GM12878 (cell line): ENCODE measurements around the gene DTX3. TPM values are rescaled to one million over a fixed set of nuclear protein-coding genes. Genes with fewer than 3 reads are reported as not detected.
A peak's percentile ranks its signal among the peaks of the same experiment; 100 is the strongest.

Source experiments
- ATAC-seq: fragments of 200-7000 bp; cut with Tn5 transposase; 3 replicates; pipeline ENCODE4 v1.9.1; 2020; ENCODE audit warnings: mild to moderate bottlenecking, moderate library complexity
- BruUV-seq: library from RNA; stranded (reverse); fragments of 400-500 nt; replicated peaks from 2 replicates; lab custom pipeline; 2021; lab: Mats Ljungman, UMichigan
- CTCF ChIA-PET: fragments of 300-600 bp; sonication (Branson Sonifier 250); formaldehyde crosslinking; extraction: SDS; loops from one replicate; lab custom pipeline; 2021; ENCODE audit warnings: inconsistent platforms; lab: Yijun Ruan, JAX
- POLR2A ChIA-PET: fragments of 350-600 bp; formaldehyde crosslinking; extraction: SDS; loops from one replicate; lab custom pipeline; 2021; ENCODE audit warnings: inconsistent platforms; lab: Charles Lee
- RAD21 ChIA-PET: fragments of 300-600 bp; sonication (Branson Sonifier 250); formaldehyde crosslinking; loops from one replicate; lab custom pipeline; 2023; ENCODE audit warnings: antibody characterized with exemption; ENCODE audit not compliant: unreplicated experiment; lab: Charles Lee
- SMC1A ChIA-PET: fragments of 300-600 bp; sonication (Branson Sonifier 250); formaldehyde crosslinking; loops from one replicate; lab custom pipeline; 2023; ENCODE audit not compliant: unreplicated experiment, uncharacterized antibody; lab: Charles Lee
- DNase-seq: peaks from one replicate; pipeline ENCODE4 v3.0.0-alpha.2; 2011; ENCODE audit warnings: low read depth, low spot score
- FAIRE-seq: peaks from 3 replicates; lab custom pipeline; 2011; peaks lifted over from hg19 to GRCh38; lab: Jason Lieb, UNC
- H2AFZ ChIP-seq: 2 replicates; pipeline ENCODE4 v1.6.0; 2011; ENCODE audit warnings: low read depth, low read length, control low read depth; ENCODE audit not compliant: control insufficient read depth
- H3K27ac ChIP-seq: 2 replicates; pipeline ENCODE4 v1.5.1; 2011; ENCODE audit warnings: control low read depth; ENCODE audit not compliant: control insufficient read depth, insufficient read depth
- H3K27me3 ChIP-seq, 2 experiments: replicated peaks in 1 of 2; 2 replicates each; pipeline versions ENCODE4 v1.6.0 to v1.6.1; 2011; ENCODE audit warnings: low read length in 1 of 2; ENCODE audit not compliant: control insufficient read depth in 2 of 2, insufficient read depth in 2 of 2
- H3K36me3 ChIP-seq, 2 experiments: 2 replicates each; pipeline ENCODE4 v1.5.1; 2011; ENCODE audit warnings: low read length in 1 of 2; ENCODE audit not compliant: control insufficient read depth in 2 of 2, insufficient read depth in 2 of 2
- H3K4me1 ChIP-seq: 2 replicates; pipeline ENCODE4 v1.6.1; 2011; ENCODE audit warnings: mild to moderate bottlenecking, low read length, moderate library complexity, mixed read lengths; ENCODE audit not compliant: control insufficient read depth, insufficient read depth
- H3K4me2 ChIP-seq: 2 replicates; pipeline ENCODE4 v1.6.0; 2011; ENCODE audit warnings: control low read depth; ENCODE audit not compliant: control insufficient read depth, insufficient read depth
- H3K4me3 ChIP-seq: fragments of 200-600 bp; sonication (generic); 2 replicates; pipeline ENCODE4 v1.5.1; 2016
- H3K79me2 ChIP-seq: 2 replicates; pipeline ENCODE4 v1.6.0; 2011; ENCODE audit warnings: low read length; ENCODE audit not compliant: control insufficient read depth, insufficient read depth
- H3K9ac ChIP-seq: 2 replicates; pipeline ENCODE4 v1.8.0; 2011; ENCODE audit warnings: low read length, control low read depth, mixed read lengths; ENCODE audit not compliant: control insufficient read depth, insufficient read depth
- H3K9me3 ChIP-seq: replicated peaks from 3 replicates; pipeline ENCODE4 v1.5.1; 2011; ENCODE audit warnings: mild to moderate bottlenecking, low read length; ENCODE audit not compliant: control insufficient read depth, insufficient read depth
- H4K20me1 ChIP-seq: 2 replicates; pipeline ENCODE4 v1.6.0; 2011; ENCODE audit not compliant: control insufficient read depth, insufficient read depth
- BCL3 ChIP-seq: IDR thresholded peaks from 2 replicates; pipeline ENCODE4 v1.6.1; 2011; ENCODE audit warnings: borderline replicate concordance, low read depth, mild to moderate bottlenecking, moderate library complexity, low read length; ENCODE audit not compliant: insufficient read depth, poor library complexity, severe bottlenecking
- BMI1 ChIP-seq: fragments of 450-650 bp; IDR thresholded peaks from 2 replicates; pipeline ENCODE4 v1.6.1; 2016; ENCODE audit warnings: mild to moderate bottlenecking, moderate library complexity, borderline replicate concordance
- ESRRA ChIP-seq: IDR thresholded peaks from 2 replicates; pipeline ENCODE4 v1.6.1; 2012; ENCODE audit warnings: mild to moderate bottlenecking, low read length, improper control_type of control experiment
- IKZF2 ChIP-seq, 2 experiments: fragments of 450-650 bp; IDR thresholded peaks; 2 replicates each; pipeline ENCODE4 v1.6.1; 2017; ENCODE audit warnings: mild to moderate bottlenecking in 2 of 2, moderate library complexity in 2 of 2
- STAT3 ChIP-seq: IDR thresholded peaks from 2 replicates; pipeline ENCODE4 v1.6.1; 2011; ENCODE audit warnings: low read depth, low read length, improper control_type of control experiment
- SUZ12 ChIP-seq: fragments of 200-600 bp; sonication (generic); IDR thresholded peaks from one replicate; pipeline ENCODE4 v1.6.1; 2018; ENCODE audit warnings: antibody characterized with exemption, mild to moderate bottlenecking; ENCODE audit not compliant: unreplicated experiment
- ZNF217 ChIP-seq: fragments of 450-650 bp; IDR thresholded peaks from 2 replicates; pipeline ENCODE4 v1.6.1; 2017; ENCODE audit warnings: antibody characterized with exemption, mild to moderate bottlenecking
- ZNF274 ChIP-seq: IDR thresholded peaks from one replicate; pipeline ENCODE4 v1.8.0; 2011; ENCODE audit not compliant: insufficient read length, insufficient read depth
- WGBS: methylation state at CpG from one replicate; pipeline ENCODE4 v1.1.6; 2016; ENCODE audit warnings: low lambda C conversion rate; ENCODE audit not compliant: insufficient replicate concordance, insufficient coverage; ENCODE audit errors: missing lambda C conversion rate; 5-methylcytosine and 5-hydroxymethylcytosine counted together
- in situ Hi-C: fragments of 300-500 bp; cut with MboI; formaldehyde crosslinking; loops from 9 replicates; pipeline ENCODE4 v1.14.3; 2018; ENCODE audit warnings: mixed read lengths
- intact Hi-C: fragments of 100-400 bp; cut with micrococcal nuclease; formaldehyde crosslinking; loops from one replicate; pipeline ENCODE4 v1.14.2; 2022; ENCODE audit not compliant: unreplicated experiment
- polyA plus RNA-seq, 11 experiments: library from polyadenylated mRNA; depleted of rRNA in 4 of 11; unstranded in 6 of 11; stranded (reverse) in 5 of 11; fragments of >200 nt; fragmentation: Nextera tagmentation in 4 of 11; fragmentation: Illumina TruSeq in 1 of 11; extraction: Ambion mirVana in 4 of 11; extraction: Trizol in 1 of 11; gene quantifications; 1 replicate in 1 of 11; 2 replicates in 10 of 11; pipeline versions ENCODE4 v1.2.1 to v1.2.3, GENCODE V29; 2011 to 2016; ENCODE audit warnings: inconsistent platforms in 2 of 11, missing spikeins in 2 of 11, low read depth in 1 of 11
- total RNA-seq, 4 experiments: library from RNA; depleted of rRNA in 3 of 4; stranded (reverse); fragments of >200 nt in 3 of 4; fragmentation: Illumina TruSeq in 1 of 4; extraction: Trizol in 1 of 4; gene quantifications; 2 replicates each; pipeline versions ENCODE4 v1.2.1 to v1.2.3, GENCODE V29; 2013 to 2021

The DTX3 gene
- total and polyA plus RNA-seq, 10 of the 15 experiments (the other 5 are each of a cell fraction or from before 2014, with no cell fraction given): 1.1 to 13.6 (median 5.6) TPM

GRCh38 chr12:57630891-57631433 is 26.3 kb downstream of the DTX3 start (continued):
- no peak for TF ChIP-seq STAT3
- TF ChIP-seq ZNF274: no peak
- TF ChIP-seq ZNF217: no peak

GRCh38 chr12:57631566-57632072 is 27.0 kb downstream of the DTX3 start:
- Histone ChIP-seq H3K27me3 (peaks cover 18 to 21% of the 10 kb centered on the region in 2 experiments), H3K4me3 (no peak overlapping the region), H3K9me3 (no peaks in the 10 kb centered on the region), H3K9ac (no peak overlapping the region), H2AFZ (no peak overlapping the region), H3K27ac (no peak overlapping the region), H3K79me2 (no peaks in the 10 kb centered on the region), H3K4me1 (no peaks in the 10 kb centered on the region), H3K4me2 (no peak overlapping the region), H3K36me3 (no peaks in the 10 kb centered on the region), H4K20me1 (no peaks in the 10 kb centered on the region)
- intact Hi-C loops (no loop called here), in situ Hi-C loops (no loop called here)
- no TSS peak for BruUV-seq
- CTCF ChIA-PET: interaction anchor here (1.2 to 1.4 kb wide), 2 partner anchors 47 to 179 kb away, joined by 4 to 11 read pairs; no protein-coding TSS in a partner anchor
- RAD21 ChIA-PET: no interaction called here
- SMC1A ChIA-PET: interaction anchor here (0.5 kb wide), 1 partner anchor 39 kb away, joined by 6 read pairs; no protein-coding TSS in a partner anchor
- FAIRE-seq: no peak
- 36% methylated on average over 26 of the region's 26 CpGs for WGBS
- ATAC-seq: no peak
- POLR2A ChIA-PET: interaction anchor here (0.6 kb wide), 1 partner anchor 841 kb away, joined by 3 read pairs; no protein-coding TSS in a partner anchor
- no peak for DNase-seq
- TF ChIP-seq IKZF2 (IDR thresholded peaks at IDR 0.05) (no peak), BMI1 (no peak), SUZ12 (peak; percentile 79), ESRRA (no peak), BCL3 (no peak)
- TF ChIP-seq, all 136 proteins: peak for 1
